ENCODE data around the gene FARP1. TPM values are rescaled to one million over a fixed set of nuclear protein-coding genes. Genes with fewer than 3 reads are reported as not detected.

The FARP1 gene
- total and polyA plus RNA-seq, 7 donors, result 6.9 to 96.4 (median 32.9) TPM

DNA sequence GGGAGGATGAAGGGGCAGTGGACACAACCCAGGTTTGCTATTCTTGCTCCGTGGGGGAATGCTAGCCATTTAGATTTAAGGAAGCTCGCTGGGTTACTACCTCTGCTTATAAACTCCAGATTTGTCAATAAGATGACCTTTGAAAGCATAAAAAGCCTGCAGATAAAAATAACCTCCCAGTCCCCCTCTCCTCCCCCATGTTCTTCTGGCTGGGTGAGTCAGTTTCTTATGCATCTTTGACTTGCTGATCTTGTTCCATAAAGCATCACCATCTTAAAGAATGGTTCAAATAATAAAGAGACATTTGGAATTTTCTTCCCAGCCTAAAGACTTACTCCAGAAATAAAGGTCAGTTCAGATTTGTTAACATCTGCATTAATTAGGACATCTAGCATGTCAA lies 152.5 kb downstream of the FARP1 start:
- TF ChIP-seq POLR2A (IDR thresholded peaks at IDR 0.05) (no peak), POLR2AphosphoS5 (IDR thresholded peaks at IDR 0.05) (no peak), EP300 (IDR thresholded peaks at IDR 0.05) (no peak)
- TF ChIP-seq, protein P1, sequence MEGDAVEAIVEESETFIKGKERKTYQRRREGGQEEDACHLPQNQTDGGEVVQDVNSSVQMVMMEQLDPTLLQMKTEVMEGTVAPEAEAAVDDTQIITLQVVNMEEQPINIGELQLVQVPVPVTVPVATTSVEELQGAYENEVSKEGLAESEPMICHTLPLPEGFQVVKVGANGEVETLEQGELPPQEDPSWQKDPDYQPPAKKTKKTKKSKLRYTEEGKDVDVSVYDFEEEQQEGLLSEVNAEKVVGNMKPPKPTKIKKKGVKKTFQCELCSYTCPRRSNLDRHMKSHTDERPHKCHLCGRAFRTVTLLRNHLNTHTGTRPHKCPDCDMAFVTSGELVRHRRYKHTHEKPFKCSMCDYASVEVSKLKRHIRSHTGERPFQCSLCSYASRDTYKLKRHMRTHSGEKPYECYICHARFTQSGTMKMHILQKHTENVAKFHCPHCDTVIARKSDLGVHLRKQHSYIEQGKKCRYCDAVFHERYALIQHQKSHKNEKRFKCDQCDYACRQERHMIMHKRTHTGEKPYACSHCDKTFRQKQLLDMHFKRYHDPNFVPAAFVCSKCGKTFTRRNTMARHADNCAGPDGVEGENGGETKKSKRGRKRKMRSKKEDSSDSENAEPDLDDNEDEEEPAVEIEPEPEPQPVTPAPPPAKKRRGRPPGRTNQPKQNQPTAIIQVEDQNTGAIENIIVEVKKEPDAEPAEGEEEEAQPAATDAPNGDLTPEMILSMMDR (IDR thresholded peaks at IDR 0.05), result no peak
- H3K27me3 ChIP-seq, result no peaks in the 10 kb centered on the region
- H3K36me3 ChIP-seq, result no peaks in the 10 kb centered on the region
- H3K4me3 ChIP-seq, result no peak overlapping the region
- peak overlapping the region in 2 of 4 donors; percentile 35 to 55 for H3K27ac ChIP-seq
- no peaks in the 10 kb centered on the region for H3K9me3 ChIP-seq
- peaks cover 0 to 57% (median 43%) of the 10 kb centered on the region in 4 donors for H3K4me1 ChIP-seq
- no peak for DNase-seq
- intact Hi-C loops (cut with DNase I), result no loop called here
- WGBS, 2 donors, result 82 to 83% methylated on average over 2 of the region's 2 CpGs

DNA sequence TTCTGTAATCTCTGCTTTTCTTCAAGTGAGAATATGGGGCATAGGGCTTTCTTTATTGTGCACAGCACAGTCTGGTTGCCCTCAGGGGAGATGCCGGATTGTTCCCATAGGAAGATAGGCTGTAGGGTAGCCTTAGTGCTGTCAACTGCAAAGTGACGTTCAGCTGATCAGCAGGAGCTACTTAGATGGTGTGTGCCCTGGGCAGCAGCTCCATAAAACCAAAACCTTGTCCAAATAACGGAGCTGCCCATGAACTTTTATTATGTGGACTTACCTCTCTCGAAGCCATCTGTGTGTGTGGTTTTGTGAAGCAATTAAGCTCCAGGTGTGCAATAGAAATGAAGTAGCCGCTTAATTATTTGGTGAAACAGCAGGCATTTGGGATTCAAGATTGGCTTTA lies 154.2 kb downstream of the FARP1 start:
- no peaks in the 10 kb centered on the region for H3K36me3 ChIP-seq
- 28 to 71% methylated on average over 5 of the region's 5 CpGs for WGBS, 2 donors
- intact Hi-C loops (cut with DNase I), result no loop called here
- H3K27me3 ChIP-seq, result no peaks in the 10 kb centered on the region
- TF ChIP-seq POLR2AphosphoS5 (IDR thresholded peaks at IDR 0.05) (no peak), EP300 (IDR thresholded peaks at IDR 0.05) (no peak), POLR2A (IDR thresholded peaks at IDR 0.05) (no peak)
- TF ChIP-seq, protein P1 (IDR thresholded peaks at IDR 0.05), result no peak
- no peak for DNase-seq
- no peak overlapping the region for H3K27ac ChIP-seq
- peaks cover 0 to 71% (median 59%) of the 10 kb centered on the region in 4 donors for H3K4me1 ChIP-seq
- H3K9me3 ChIP-seq, result no peaks in the 10 kb centered on the region
- no peak overlapping the region for H3K4me3 ChIP-seq

DNA sequence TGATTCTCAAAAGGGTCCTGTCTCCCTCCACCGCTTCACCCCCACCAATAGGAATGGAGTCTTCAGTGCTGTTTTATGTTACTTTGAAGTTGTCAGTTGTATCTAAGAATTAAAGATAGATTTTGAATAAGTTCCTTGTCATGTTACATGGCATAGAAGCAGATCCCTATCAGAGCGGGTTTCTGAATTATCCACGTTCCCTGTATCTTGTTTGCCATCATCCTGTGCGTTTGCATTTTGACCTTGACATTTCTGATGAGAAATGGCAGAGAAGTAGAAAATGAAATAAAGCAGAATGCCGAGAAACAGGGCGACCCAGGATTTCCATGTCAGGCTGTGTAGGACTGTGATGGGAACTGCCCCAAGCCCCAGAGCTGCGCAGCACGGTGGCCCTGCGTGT lies 154.9 kb downstream of the FARP1 start:
- Histone ChIP-seq H3K27me3 (no peaks in the 10 kb centered on the region), H3K27ac (no peak overlapping the region), H3K4me3 (no peak overlapping the region), H3K4me1 (peaks cover 0 to 77% (median 65%) of the 10 kb centered on the region in 4 donors), H3K9me3 (no peaks in the 10 kb centered on the region), H3K36me3 (no peaks in the 10 kb centered on the region)
- TF ChIP-seq POLR2A (IDR thresholded peaks at IDR 0.05) (no peak), POLR2AphosphoS5 (IDR thresholded peaks at IDR 0.05) (no peak), EP300 (IDR thresholded peaks at IDR 0.05) (no peak)
- TF ChIP-seq, protein P1 (IDR thresholded peaks at IDR 0.05), result no peak
- DNase-seq, result no peak
- intact Hi-C loops (cut with DNase I), result no loop called here
- WGBS, 2 donors, result 89 to 90% methylated on average over 9 of the region's 9 CpGs

DNA sequence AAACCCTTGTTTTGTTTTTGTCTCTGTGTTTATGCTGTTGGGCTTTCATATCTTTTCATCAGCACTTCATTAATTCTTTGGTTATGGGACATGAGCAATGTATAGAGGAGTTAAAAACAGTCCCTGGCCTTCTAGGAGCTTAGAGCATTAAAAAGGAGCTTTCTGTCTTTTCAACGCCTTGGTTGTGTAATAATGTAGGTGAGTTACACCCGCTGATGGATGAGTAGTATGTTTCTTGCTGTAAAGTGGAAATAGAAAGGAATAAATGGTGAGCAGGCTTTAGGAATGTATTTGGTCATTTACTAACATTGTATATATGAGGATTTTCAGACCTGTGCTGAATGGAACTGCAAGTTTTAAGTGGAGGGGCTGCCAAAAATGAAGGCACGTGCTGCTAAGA lies 155.7 kb downstream of the FARP1 start:
- H3K27me3 ChIP-seq, result no peaks in the 10 kb centered on the region
- TF ChIP-seq, protein P1 (IDR thresholded peaks at IDR 0.05), result no peak
- TF ChIP-seq POLR2A (IDR thresholded peaks at IDR 0.05), result no peak
- no peak for TF ChIP-seq EP300 (IDR thresholded peaks at IDR 0.05)
- no peak for TF ChIP-seq POLR2AphosphoS5 (IDR thresholded peaks at IDR 0.05)
- WGBS, 2 donors, result 59 to 74% methylated on average over 3 of the region's 3 CpGs
- H3K9me3 ChIP-seq, result no peaks in the 10 kb centered on the region
- intact Hi-C loops (cut with DNase I), result no loop called here
- H3K4me1 ChIP-seq, result peaks cover 0 to 77% (median 59%) of the 10 kb centered on the region in 4 donors
- no peaks in the 10 kb centered on the region for H3K36me3 ChIP-seq
- no peak for DNase-seq
- peak overlapping the region in 2 of 4 donors; percentile 80 to 84 for H3K27ac ChIP-seq
- no peak overlapping the region for H3K4me3 ChIP-seq

All from sigmoid colon (tissue), 7 donors.